Heart right ventricle (tissue), 16 donors: ENCODE measurements around the gene SGTB. TPM values are rescaled to one million over a fixed set of nuclear protein-coding genes. Genes with fewer than 3 reads are reported as not detected.

Experiments
- ATAC-seq, 8 donors: fragments of 200-7000 bp; cut with Tn5 transposase; one replicate each; pipeline ENCODE4 v1.9.1; 2020; ENCODE audit warnings: mild to moderate bottlenecking in 8 of 8, moderate library complexity in 8 of 8, moderate number of reproducible peaks in 1 of 8
- DNase-seq, 2 donors: peaks; one replicate each; pipeline ENCODE4 v3.0.0-alpha.2; 2020
- H3K27ac ChIP-seq, 10 donors: fragments of 200-600 bp; sonication (generic) in 2 of 10; one replicate each; pipeline versions ENCODE4 v1.5.0 to v1.8.0; 2020 to 2022; ENCODE audit warnings: mild to moderate bottlenecking in 3 of 10
- H3K27me3 ChIP-seq, 7 donors: fragments of 200-600 bp; one replicate each; pipeline ENCODE4 v1.8.0; 2021 to 2022; ENCODE audit warnings: mild to moderate bottlenecking in 2 of 7
- H3K36me3 ChIP-seq, 9 donors: fragments of 200-600 bp; sonication (generic) in 1 of 9; one replicate each; pipeline versions ENCODE4 v1.5.0 to v1.8.0; 2020 to 2022; ENCODE audit warnings: mild to moderate bottlenecking in 2 of 9
- H3K4me1 ChIP-seq, 9 donors: fragments of 200-600 bp; sonication (generic) in 1 of 9; one replicate each; pipeline versions ENCODE4 v1.5.0 to v1.8.0; 2020 to 2022; ENCODE audit warnings: mild to moderate bottlenecking in 4 of 9
- H3K4me3 ChIP-seq, 10 donors: fragments of 200-600 bp; sonication (generic) in 2 of 10; one replicate each; pipeline versions ENCODE4 v1.5.0 to v1.8.0; 2020 to 2022; ENCODE audit warnings: mild to moderate bottlenecking in 7 of 10, moderate library complexity in 2 of 10
- H3K9me3 ChIP-seq, 11 donors: fragments of 200-600 bp in 10 of 11; sonication (generic) in 2 of 11; one replicate each; pipeline versions ENCODE4 v1.5.0 to v1.8.0; 2013 to 2022; ENCODE audit warnings: mild to moderate bottlenecking in 2 of 11, control low read depth in 1 of 11, moderate library complexity in 1 of 11
- CTCF ChIP-seq, 9 donors: fragments of 200-600 bp; sonication (generic) in 2 of 9; IDR thresholded peaks; one replicate each; pipeline versions ENCODE4 v1.5.0 to v1.8.0; 2021 to 2022; ENCODE audit warnings: antibody characterized with exemption in 9 of 9, mild to moderate bottlenecking in 5 of 9, moderate library complexity in 1 of 9
- WGBS, 2 donors: extraction: QIAGEN DNeasy Blood & Tissue Kit; methylation state at CpG; one replicate each; pipeline ENCODE4 v1.1.7; 2013; ENCODE audit warnings: inconsistent platforms in 1 of 2; 5-methylcytosine and 5-hydroxymethylcytosine counted together
- intact Hi-C, 10 donors: fragments of 100-400 bp; cut with DNase I; formaldehyde crosslinking; loops; one replicate each; pipeline versions ENCODE4 v1.11.1 to v1.14.2; 2022
- polyA plus RNA-seq, 2 donors: library from polyadenylated mRNA; stranded (reverse); fragments of 200-250 nt; gene quantifications; one replicate each; pipeline ENCODE4 v1.2.3, GENCODE V29; 2013
- total RNA-seq, 10 donors: library from RNA; stranded (reverse); fragmentation: NEBNext Ultra II Directional in 3 of 10; extraction: Animal tissue kit (Norgen Biotek cat#: 25700) in 3 of 10; gene quantifications; one replicate each; pipeline versions ENCODE4 v1.2.1 to v1.2.4, GENCODE V29; 2021 to 2023
- donor health status: Arrhythmogenic right ventricular cardiomyopathy.
- donor health status: ischemic (EF 13 %, LVEDD 7.1; RV severe dilation, severe dysfunction).
- donor health status: healthy with polysubstance abuse.
- donor health status: DM: no; HTN: yes; CAD: no.
- donor health status: DM: no; HTN: no; CAD: no.
- donor health status: ischemic (EF 25% LVEDD 6.9; RV normal size, moderate dysfunction).
- donor health status: ischemic (EF 25% LVEDD 5.7; RV mildly dilated, moderate dysfunction).
- donor health status: healthy.
- donor health status: DM: yes; HTN: yes; CAD: no.
- donor health status: Ischemic cardiomyopathy.
- donor health status: ischemic (EF 35%, LVEDD 5.7; RV mildly dilated, moderate dysfunction).
- donor health status: nonischemic (EF 11% LVEDD 7.7; RV severe dilation, severe dysfunction).
- donor health status: DM: yes; HTN: yes; CAD: no.
- donor health status: PGD.
- donor health status: ischemic (EF 29% LVEDD 5.4; RV normal size, mild dysfunction).
- donor health status: nonischemic (EF 23%, LVEDD 6.1; RV moderate dilation, normal function).

SGTB gene
- total and polyA plus RNA-seq, 12 donors: 1.5 to 9.7 (median 6.1) TPM

GRCh38 chr5:65702036-65702435 is 19.9 kb downstream of the SGTB start:
- no peaks in the 10 kb centered on the region for H3K9me3 ChIP-seq

GRCh38 chr5:65699338-65699737 is 22.6 kb downstream of the SGTB start:
- H3K4me3 ChIP-seq: no peak overlapping the region
- ATAC-seq: no peak
- H3K9me3 ChIP-seq: no peaks in the 10 kb centered on the region
- intact Hi-C loops: no loop called here
- H3K27ac ChIP-seq: no peak overlapping the region
- peaks cover 0 to 67% (median 19%) of the 10 kb centered on the region in 9 donors for H3K36me3 ChIP-seq
- no peak for DNase-seq
- H3K27me3 ChIP-seq: no peaks in the 10 kb centered on the region
- 98% methylated on average over 4 of the region's 4 CpGs for WGBS, 2 donors
- no peak for TF ChIP-seq CTCF (IDR thresholded peaks at IDR 0.05)
- peaks cover 0 to 15% (median 4%) of the 10 kb centered on the region in 9 donors for H3K4me1 ChIP-seq

More at GRCh38 chr5:65702036-65702435, 19.9 kb downstream of the SGTB start:
- no peak for TF ChIP-seq CTCF (IDR thresholded peaks at IDR 0.05)
- Histone ChIP-seq H3K4me3 (no peak overlapping the region), H3K4me1 (peaks cover 0 to 4% (median 0%) of the 10 kb centered on the region in 9 donors), H3K27ac (no peak overlapping the region), H3K27me3 (no peaks in the 10 kb centered on the region), H3K36me3 (peaks cover 0 to 67% (median 19%) of the 10 kb centered on the region in 9 donors)
- intact Hi-C loops: no loop called here
- no peak for ATAC-seq
- WGBS, 2 donors: 98 to 99% methylated on average over 3 of the region's 3 CpGs
- no peak for DNase-seq

DNA sequence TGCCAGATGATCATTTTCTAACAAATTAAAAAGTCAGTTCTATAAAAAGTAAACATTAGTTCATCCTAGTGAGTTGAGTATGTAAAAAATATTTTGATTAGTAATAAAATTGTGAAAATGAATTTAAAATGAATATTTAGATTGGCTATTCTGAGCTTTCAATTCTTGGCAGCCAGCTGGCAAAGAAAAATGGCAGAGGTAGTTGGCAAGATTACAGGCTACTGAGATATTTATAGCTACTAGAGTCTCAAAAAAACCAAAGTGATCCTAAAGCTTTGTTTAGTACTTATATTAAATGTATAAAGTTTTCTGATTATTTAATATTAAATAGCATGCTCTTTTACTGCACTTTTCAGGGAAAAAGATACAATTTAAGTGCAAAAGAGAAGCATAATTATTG is 25.0 kb downstream of the SGTB start:
- peaks cover 0 to 46% (median 4%) of the 10 kb centered on the region in 9 donors for H3K36me3 ChIP-seq
- no peak for TF ChIP-seq CTCF (IDR thresholded peaks at IDR 0.05)
- no peak overlapping the region for H3K4me3 ChIP-seq
- no peaks in the 10 kb centered on the region for H3K27me3 ChIP-seq
- peak in 1 of 8 donors; percentile 51 for ATAC-seq
- no peak for DNase-seq
- H3K4me1 ChIP-seq: peaks cover 0 to 15% (median 4%) of the 10 kb centered on the region in 9 donors
- intact Hi-C loops: no loop called here
- H3K27ac ChIP-seq: peak overlapping the region in 1 of 10 donors; percentile 18
- H3K9me3 ChIP-seq: no peaks in the 10 kb centered on the region

DNA sequence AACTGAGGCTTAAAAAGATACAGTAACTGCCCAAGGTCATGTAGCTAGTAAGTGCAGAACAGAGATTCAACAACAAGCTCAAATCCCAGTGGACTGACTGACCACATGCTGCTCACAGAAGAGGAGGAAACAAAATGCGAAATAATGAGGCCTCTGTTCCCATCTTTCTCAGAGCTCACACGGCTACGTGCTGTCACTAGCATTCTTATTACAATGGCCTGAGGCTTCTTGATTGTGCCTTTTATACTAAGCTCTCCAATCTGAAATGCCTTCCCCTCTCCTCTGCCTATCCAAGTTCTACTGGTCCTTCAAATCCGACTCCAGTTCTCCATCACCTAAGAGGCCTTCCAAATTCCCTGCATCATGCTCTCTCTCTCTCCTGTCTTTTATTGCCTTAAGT is 26.0 kb downstream of the SGTB start:
- H3K36me3 ChIP-seq: peaks cover 0 to 49% (median 0%) of the 10 kb centered on the region in 9 donors
- H3K4me1 ChIP-seq: peaks cover 0 to 15% (median 4%) of the 10 kb centered on the region in 9 donors
- no peak overlapping the region for H3K27ac ChIP-seq
- ATAC-seq (no peak), DNase-seq (no peak)
- intact Hi-C loops: no loop called here
- no peak for TF ChIP-seq CTCF (IDR thresholded peaks at IDR 0.05)
- H3K27me3 ChIP-seq: no peaks in the 10 kb centered on the region
- 92 to 94% methylated on average over 4 of the region's 4 CpGs for WGBS, 2 donors
- H3K9me3 ChIP-seq: no peaks in the 10 kb centered on the region
- no peak overlapping the region for H3K4me3 ChIP-seq
